ENCODE results near the gene PYGM.
"Not testable (repeated sequence)": the region's sequence is repeated elsewhere in the genome, so short reads cannot be mapped to it uniquely, and the experiment has no call there.

PYGM gene

DNA sequence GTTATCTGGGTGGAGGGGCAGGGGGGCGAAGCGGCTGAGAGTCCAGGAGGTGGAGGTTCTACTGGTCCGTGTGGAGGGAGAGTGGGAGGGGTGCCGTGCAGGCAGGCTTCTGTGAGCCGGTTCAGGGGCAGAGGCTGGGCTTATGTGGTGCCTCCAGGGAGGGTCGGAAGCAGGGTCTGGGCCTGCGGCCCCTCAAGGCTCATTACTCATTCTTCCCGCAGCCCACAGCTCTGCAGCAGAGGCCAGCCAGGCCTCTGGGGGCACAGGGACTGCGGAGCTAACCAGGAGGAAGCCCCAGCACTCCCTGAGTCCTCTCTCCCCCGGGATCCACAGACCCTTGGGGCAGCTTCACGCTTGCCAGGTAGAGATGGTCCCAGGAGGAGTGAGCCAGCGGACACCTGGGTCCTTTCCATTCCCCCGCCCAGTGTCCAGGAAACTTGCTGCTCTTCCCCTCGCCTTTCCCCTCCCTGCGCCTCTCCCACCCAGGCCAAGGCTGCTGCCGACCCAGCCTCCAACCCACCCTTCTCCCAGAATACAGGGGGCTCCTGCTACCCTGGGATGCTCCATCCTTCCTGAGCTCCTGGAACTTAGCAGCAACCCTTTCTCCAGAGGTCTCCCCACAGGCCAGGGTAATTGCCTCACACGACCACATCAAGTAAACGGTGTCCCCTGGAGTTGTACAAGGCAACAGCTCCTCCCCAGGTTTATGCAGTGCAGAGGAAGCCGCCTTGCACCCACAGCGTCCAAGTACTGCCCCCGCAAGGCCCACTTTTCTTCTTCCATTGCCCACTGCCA, 43.1 kb downstream of the PYGM start:
- no peak for DNase-seq (ENCODE audit: low read depth)

DNA sequence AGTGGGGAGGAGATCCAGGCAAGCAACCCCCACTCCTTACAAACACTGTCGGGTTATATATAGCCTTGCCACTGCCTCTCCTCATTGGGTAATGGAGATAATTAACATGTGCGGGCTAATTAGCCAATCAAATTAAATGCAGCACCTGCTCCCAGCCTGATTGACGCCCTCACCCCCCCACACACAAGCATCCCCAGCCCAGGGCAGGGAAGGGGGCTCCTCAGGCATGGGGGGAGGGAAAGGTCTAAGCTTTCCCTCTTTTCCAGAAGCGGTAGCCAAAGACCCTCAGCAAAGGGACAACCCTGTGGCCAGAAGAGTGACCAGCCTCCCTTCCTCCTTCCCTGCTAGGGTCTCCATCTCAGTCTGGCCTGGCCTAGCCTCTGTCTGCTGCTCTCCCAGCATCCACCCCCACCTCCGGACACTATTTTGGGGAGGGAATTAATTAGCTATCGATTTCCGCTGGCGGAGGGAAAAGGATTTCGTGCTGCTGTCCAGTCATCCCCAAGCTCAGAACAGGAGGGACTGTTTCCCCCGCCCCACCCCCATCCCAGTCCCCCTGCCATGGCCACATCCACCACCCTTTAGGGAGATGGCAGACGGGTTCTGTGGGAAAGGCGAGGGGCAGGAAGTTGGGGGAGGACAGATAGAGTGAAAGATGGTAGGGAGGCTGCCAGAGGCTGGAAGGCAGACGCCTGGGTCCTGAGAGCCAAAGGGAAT, 43.9 kb downstream of the PYGM start:
- no peak for DNase-seq (ENCODE audit: low read depth)

DNA sequence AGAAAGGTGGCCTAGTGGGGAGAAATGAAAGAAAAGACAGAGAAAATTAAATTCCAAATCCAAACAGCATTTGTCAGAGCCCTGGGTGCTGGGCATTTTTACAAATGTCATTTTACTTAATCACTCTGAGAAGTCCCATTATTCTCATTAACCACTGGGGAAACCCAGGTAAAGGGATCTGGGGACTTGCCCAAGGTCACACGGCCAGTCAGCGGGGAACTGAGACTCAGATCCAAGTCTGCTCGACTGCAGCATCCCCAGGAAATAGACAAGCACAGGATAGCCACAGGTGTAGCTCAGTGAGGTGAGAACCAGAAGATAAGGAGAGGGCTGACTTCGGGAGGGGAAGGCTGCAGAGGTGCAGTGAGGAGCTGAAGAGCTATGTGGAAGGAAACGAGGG, 44.7 kb downstream of the PYGM start:
- no peak for DNase-seq (ENCODE audit: low read depth)

GRCh38 chr11:64714666-64715065, 45.1 kb downstream of the PYGM start:
- no peak for DNase-seq (ENCODE audit: low read depth)

GRCh38 chr11:64713781-64714363, 45.9 kb downstream of the PYGM start:
- no peak for DNase-seq (ENCODE audit: low read depth)

DNA sequence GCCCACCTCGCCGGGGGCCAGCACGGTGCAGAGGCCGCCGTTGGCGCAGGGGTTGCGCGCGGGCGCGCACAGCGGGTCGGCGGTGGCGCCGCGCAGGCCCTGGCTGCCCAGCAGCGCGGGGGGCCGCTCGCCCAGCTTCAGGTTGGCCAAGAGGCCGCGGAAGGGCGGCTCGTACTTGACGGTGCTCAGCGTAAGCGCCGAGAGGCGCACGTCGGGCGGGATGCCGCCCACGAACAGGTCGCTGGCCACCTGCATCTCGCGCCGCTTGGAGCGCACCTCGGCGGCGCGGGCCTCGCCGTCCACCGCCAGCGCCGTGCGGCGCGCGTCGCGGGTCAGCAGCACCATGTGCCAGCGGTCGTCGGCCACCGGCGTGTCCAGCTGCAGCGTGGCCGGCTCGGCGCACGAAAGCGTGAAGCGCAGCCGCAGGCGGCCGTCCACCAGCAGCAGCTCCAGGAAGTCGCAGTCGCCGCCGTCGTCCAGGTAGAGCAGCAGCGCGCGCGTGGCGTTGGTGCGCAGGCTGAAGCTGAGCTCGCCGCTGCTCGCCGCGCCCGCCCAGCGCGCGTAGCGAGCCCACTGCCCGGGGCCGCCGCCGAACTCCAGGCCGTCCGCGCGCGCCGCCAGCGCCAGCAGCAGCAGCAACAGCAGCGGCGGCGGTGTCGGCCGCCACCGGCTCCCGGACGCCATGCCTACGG, 46.6 kb downstream of the PYGM start:
- DNase-seq (ENCODE audit: low read depth), result no peak

GRCh38 chr11:64712430-64713015, 47.3 kb downstream of the PYGM start:
- DNase-seq (ENCODE audit: low read depth), result no peak

GRCh38 chr11:64711956-64712362, 47.8 kb downstream of the PYGM start:
- no peak for DNase-seq (ENCODE audit: low read depth)

- no peak for DNase-seq (ENCODE audit: low read depth)
These were observed 48.4 kb downstream of the PYGM start for GRCh38 chr11:64711138-64711955.

DNA sequence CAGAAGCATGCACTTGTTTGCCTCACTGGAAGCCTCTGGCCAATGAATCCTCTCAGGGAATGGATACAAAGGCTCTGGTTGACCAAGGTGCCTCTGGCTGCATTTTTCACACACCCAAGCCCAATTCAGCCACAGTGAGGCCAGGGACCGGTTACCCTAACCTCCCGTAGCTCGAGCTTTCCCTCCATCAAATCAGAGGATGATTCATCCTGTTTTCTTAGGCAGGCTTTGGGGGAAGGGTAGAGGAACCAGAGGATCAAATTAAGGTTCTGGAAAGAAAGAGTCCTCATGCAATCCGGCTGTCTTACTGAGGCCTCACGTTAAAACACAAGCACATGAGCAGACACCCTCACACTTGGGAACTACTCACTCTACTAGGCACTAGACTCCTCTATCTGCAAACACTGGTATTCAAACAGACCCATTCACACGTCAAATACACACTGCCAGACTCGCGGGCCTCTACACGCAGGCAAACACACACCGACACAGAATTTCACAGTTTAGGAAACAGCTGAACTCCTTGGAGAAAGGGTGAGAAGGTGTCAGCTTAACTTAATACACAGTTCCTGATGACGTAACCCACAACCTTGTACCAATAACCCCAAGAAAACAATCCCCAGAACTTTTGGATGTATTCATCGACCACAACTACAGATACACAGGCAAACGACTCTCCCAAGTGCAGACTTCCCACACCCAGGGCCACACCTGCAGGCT, 49.2 kb downstream of the PYGM start:
- no peak for DNase-seq (ENCODE audit: low read depth)

- DNase-seq (ENCODE audit: low read depth), result no peak
These were observed 54.3 kb downstream of the PYGM start for GRCh38 chr11:64705501-64705900.

- no peak for DNase-seq (ENCODE audit: low read depth)
These were observed 56.7 kb downstream of the PYGM start for GRCh38 chr11:64703048-64703447.

DNA sequence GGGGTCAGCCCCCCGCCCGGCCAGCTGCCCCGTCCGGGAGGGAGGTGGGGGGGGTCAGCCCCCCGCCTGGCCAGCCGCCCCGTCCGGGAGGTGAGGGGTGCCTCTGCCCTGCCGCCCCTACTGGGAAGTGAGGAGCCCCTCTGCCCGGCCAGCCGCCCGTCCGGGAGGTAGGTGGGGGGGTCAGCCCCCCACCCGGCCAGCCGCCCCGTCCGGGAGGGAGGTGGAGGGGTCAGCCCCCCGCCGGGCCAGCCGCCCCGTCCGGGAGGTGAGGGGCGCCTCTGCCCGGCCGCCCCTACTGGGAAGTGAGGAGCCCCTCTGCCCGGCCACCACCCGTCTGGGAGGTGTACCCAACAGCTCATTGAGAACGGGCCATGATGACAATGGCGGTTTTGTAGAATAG, 57.8 kb downstream of the PYGM start:
- not testable (repeated sequence) for DNase-seq (ENCODE audit: low read depth)

- no peak for DNase-seq (ENCODE audit: low read depth)
These were observed 61.3 kb downstream of the PYGM start for GRCh38 chr11:64698427-64698826.

DNA sequence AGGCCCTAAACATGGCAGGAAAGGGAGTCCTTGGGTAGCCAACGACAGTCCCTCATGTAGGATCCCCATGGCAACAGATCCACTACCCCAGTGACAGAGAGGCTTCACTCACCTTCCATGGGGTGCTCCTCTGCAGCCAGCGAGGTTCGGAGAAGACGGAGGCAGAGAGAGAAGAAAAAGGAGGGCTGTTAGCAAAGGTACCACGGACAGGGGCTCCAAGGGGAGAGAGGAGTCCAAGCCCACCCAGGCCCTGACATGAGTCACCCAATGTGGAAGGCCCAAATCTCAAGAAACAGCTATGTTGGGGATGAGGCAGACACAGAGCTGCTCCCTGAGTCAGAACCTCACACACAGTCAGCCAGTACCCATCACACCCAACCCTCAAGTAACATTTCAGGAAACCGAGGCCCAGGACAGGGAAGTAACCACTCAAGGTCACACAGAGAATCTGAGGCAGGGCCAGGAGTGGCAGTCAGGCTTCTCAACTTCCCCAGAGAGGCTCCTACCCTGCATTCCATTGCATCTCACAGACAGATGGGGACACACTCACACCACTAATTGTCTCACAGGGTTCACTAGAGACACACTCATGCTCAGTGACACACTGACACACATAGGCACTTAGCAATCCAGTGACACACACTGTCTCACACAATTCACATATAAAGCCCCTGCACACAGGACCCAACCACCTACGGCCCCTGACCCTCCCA, 62.0 kb downstream of the PYGM start:
- DNase-seq (ENCODE audit: low read depth), result no peak

Data from non-pigmented ciliary epithelial cell (primary cell).